Ovary (tissue), 3 donors: ENCODE data around the gene KCNJ6.

Source experiments
- CTCF ChIP-seq, 3 donors: fragments of 450-650 bp in 2 of 3; fragments of 200-600 bp in 1 of 3; IDR thresholded peaks; one replicate each; pipeline versions ENCODE4 v1.5.1 to v1.8.0; 2016 to 2022; ENCODE audit warnings: antibody characterized with exemption in 3 of 3, mild to moderate bottlenecking in 1 of 3
- POLR2A ChIP-seq: fragments of 450-650 bp; IDR thresholded peaks from one replicate; pipeline ENCODE4 v1.6.1; 2017; ENCODE audit warnings: antibody characterized with exemption, mild to moderate bottlenecking, moderate library complexity
- donor health status: DM: no; HTN: no; CAD: no.

GRCh38 chr21:37696936-37697335, 219.3 kb downstream of the KCNJ6 start:
- TF ChIP-seq POLR2A: no peak
- no peak for TF ChIP-seq CTCF (IDR thresholded peaks at IDR 0.05)
